GM12873 (cell line): ENCODE results near the gene C19orf53.

Source experiments
- CTCF ChIP-seq: IDR thresholded peaks from 2 replicates; pipeline ENCODE4 v1.5.1; 2012; ENCODE audit warnings: low read depth, mild to moderate bottlenecking, moderate library complexity, low read length, control low read depth; ENCODE audit not compliant: insufficient read depth; ENCODE audit errors: missing control alignments

C19orf53 gene

GRCh38 chr19:13774217-13775191 is at the start of gene C19orf53:
C19orf53 (plus strand) TSS chr19:13774456; CDS start chr19:13774478, 22 bp downstream.
- TF ChIP-seq CTCF = no peak

- TF ChIP-seq CTCF = peak; percentile 4
Observed at GRCh38 chr19:13726323-13726722, 47.9 kb upstream of the C19orf53 start.

GRCh38 chr19:13727798-13728197 is 46.5 kb upstream of the C19orf53 start:
- no peak for TF ChIP-seq CTCF

- no peak for TF ChIP-seq CTCF
Observed at GRCh38 chr19:13729859-13730258, 44.4 kb upstream of the C19orf53 start.

GRCh38 chr19:13731147-13731964 is 42.9 kb upstream of the C19orf53 start:
- no peak for TF ChIP-seq CTCF

GRCh38 chr19:13732337-13732736 is 41.9 kb upstream of the C19orf53 start:
- no peak for TF ChIP-seq CTCF

GRCh38 chr19:13734751-13735150 is 39.5 kb upstream of the C19orf53 start:
- TF ChIP-seq CTCF = no peak
